C4-2B (cell line): ENCODE results near the gene JPT1.

Experiments
- H3K27ac ChIP-seq: fragments of 450-650 bp; 2 replicates; pipeline ENCODE4 v1.5.1; 2017
- CTCF ChIP-seq: fragments of 450-650 bp; conservative IDR thresholded peaks from 2 replicates; pipeline ENCODE4 v1.5.1; 2017; ENCODE audit warnings: mild to moderate bottlenecking
- ZFX ChIP-seq: fragments of 450-650 bp; IDR thresholded peaks from 2 replicates; pipeline ENCODE4 v1.6.1; 2017

Gene JPT1, protein sequence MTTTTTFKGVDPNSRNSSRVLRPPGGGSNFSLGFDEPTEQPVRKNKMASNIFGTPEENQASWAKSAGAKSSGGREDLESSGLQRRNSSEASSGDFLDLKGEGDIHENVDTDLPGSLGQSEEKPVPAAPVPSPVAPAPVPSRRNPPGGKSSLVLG

GRCh38 chr17:75154195-75155106, at the start of gene JPT1:
JPT1 (minus strand) TSS chr17:75154512; CDS start chr17:75154397, 115 bp downstream.
- peak; percentile 56; the same call in 1 of the 2 replicates for TF ChIP-seq ZFX
- TF ChIP-seq CTCF, result no peak

DNA sequence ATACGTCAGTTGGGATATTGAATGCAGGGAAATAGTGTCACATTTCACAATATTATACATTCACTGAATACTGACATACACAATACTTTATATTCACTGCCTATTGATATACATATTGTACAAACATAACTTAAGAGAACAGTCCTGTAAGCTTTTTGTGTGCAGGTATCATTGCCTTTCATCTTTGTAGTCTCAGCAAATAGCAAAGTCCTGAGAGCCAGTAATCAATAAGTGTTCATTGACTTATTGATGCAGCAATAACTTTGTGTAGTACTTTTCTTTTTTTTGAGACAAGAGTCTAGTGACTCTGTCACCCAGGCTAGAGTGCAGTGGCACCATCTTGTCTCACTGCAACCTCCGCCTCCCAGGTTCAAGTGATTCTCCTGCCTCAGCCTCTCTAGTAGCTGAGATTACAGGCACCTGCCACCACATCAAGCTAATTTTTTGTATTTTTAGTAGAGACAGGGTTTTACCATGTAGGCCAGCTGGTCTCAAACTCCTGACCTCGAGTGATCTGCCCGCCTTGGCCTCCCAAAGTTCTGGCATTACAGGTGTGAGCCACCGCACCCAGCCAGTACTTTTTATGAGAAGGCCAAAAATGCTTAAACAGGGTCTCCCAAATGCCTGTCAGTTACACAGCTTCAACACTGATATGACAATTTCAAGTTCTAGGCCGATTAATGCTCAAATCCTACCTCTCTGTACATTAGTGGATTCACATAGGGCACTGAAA, 45.7 kb upstream of the JPT1 start:
- TF ChIP-seq CTCF (no peak), ZFX (no peak)
- no peak overlapping the region for H3K27ac ChIP-seq

More at GRCh38 chr17:75154195-75155106, at the start of gene JPT1:
- H3K27ac ChIP-seq, result peak within 1 kb of the TSS; percentile 88

DNA sequence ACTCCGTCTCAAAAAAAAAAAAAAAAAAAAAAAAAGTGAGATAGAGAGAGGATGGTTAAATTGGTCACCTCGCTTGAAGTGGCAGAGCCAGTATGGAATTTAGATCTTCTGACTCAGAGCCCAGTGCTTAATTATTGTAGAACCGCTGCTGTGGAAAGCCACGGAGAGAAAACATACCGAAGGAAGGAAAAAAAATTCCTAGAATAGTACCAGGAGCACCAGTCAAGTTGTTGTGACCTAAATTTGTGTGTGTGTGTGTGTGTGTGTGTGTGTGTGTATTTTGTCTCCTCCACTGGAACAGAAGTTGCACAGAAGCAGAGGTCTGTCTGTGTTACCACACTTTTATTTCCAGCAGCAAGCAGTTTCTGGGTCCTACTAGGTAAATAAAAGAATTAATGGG, 40.6 kb upstream of the JPT1 start:
- H3K27ac ChIP-seq, result no peak overlapping the region
- no peak for TF ChIP-seq ZFX

DNA sequence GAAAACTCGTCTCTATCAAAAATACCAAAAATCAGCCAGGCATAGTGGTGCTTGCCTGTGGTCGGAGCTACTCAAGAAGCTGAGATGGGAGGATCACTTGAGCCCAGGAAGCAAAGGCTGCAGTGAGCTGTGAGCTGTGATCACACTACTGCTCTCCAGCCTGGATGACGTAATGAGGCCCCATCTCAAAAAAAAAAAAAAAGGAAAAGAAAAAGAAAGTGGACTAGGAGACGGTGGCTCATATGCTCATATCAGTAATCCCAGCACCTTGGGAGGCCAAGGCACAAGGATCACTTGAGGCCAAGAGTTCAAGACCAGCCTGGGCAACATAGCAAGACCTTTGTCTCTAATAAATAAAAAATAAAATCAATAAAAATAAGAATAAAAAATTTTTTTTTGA, 37.3 kb upstream of the JPT1 start:
- TF ChIP-seq ZFX (no peak), CTCF (no peak)
- H3K27ac ChIP-seq, result no peak overlapping the region

- TF ChIP-seq ZFX (no peak), CTCF (no peak)
- H3K27ac ChIP-seq, result no peak overlapping the region
Measured at GRCh38 chr17:75188614-75189013, 34.3 kb upstream of the JPT1 start.

DNA sequence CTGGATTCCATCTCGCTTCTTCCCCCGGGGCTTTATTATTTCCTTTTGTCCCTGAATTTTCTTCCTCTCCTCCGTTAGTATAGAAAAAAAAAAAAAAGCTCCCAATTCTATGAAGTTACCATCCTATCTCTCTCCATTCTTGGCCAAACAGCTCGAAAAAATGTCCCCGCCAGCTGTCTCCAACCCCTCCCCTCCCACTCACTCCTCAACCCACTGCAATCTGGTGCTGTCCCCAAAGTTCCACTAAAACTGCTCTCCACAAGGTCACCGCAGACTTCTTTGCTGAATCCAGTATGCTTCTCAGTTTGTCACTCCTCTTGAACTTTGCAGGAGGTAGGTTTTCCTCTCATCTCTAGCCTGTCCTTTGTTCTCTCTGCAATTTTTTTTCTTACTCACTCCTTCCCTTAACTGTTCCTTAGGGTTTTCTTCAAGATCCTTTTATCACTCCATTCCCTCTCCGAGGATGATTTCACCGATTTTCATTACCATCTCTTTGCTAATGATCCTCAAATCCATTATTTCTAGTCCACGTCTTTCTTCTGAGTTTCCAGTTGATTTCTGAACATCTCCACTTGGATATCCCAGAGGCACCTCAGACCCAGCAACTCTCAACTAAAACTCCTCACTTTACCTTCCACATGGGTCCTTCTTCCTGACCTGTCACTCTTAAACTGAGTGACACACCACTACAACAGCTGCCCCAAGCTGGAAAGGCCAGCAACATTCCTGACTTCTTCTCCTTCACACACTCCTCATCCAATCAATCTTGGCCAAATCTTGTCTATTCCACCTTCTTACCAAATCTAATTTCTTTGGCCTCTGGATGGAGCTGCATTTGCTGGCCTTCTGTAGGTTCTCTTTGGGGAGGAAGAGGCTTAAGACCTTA, 29.9 kb upstream of the JPT1 start:
- no peak overlapping the region for H3K27ac ChIP-seq
- TF ChIP-seq CTCF (no peak), ZFX (no peak)
